ENCODE measurements around the gene AP1G2. TPM values are rescaled to one million over a fixed set of nuclear protein-coding genes. Genes with fewer than 3 reads are reported as not detected.
A peak's percentile ranks its signal among the peaks of the same experiment; 100 is the strongest.
"Not testable (repeated sequence)": the region's sequence is repeated elsewhere in the genome, so short reads cannot be mapped to it uniquely, and the experiment has no call there.

AP1G2 gene
- total and polyA plus RNA-seq, 2 of the 13 experiments (the other 11 are each of a cell fraction or from before 2014, with no cell fraction given): 96.9 to 611 TPM

DNA sequence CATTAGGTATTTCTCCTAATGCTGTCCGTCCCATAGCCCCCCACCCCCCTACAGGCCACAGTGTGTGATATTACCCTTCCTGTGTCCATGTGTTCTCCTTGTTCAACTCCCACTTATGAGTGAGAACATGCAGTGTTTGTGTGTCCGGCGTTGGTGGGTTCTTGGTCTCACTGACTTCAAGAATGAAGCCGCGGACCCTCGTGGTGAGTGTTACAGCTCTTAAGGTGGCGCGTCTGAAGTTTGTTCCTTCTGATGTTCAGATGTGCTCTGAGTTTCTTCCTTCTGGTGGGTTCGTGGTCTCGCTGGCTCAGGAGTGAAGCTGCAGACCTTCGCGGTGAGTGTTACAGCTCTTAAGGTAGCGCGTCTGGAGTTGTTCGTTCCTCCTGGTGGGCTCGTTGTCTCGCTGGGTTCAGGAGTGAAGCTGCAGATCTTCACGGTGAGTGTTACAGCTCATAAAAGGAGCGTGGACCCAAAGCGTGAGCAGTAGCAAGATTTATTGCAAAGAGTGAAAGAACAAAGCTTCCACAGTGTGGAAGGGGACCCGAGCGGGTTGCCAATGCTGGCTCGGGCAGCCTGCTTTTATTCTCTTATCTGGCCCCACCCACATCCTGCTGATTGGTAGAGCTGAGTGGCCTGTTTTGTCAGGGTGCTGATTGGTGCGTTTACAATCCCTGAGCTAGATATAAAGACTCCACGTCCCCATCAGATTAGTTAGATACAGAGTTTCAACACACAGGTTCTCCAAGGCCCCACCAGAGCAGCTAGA lies 16.4 kb upstream of the AP1G2 start (continued):
- TF ChIP-seq SOX13 (IDR thresholded peaks at IDR 0.05): peak; percentile 93
- TF ChIP-seq SOX13 (CRISPR knock-in tag; conservative IDR thresholded peaks at IDR 0.05 in 1 of 2, IDR thresholded peaks at IDR 0.05 in 1 of 2): peak; percentile 19 to 71; a peak in 2 of 4 replicates
- TF ChIP-seq HOXA3 (CRISPR knock-in tag; IDR thresholded peaks at IDR 0.05): peak; percentile 75; the same call in 1 of the 2 replicates
- TF ChIP-seq, protein P1, sequence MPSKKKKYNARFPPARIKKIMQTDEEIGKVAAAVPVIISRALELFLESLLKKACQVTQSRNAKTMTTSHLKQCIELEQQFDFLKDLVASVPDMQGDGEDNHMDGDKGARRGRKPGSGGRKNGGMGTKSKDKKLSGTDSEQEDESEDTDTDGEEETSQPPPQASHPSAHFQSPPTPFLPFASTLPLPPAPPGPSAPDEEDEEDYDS (CRISPR knock-in tag; IDR thresholded peaks at IDR 0.05): peak; percentile 82
- TF ChIP-seq SMYD3 (CRISPR knock-in tag; IDR thresholded peaks at IDR 0.05): peak; percentile 99
- TF ChIP-seq ZNF790 (CRISPR knock-in tag; IDR thresholded peaks at IDR 0.05; ENCODE audit: borderline replicate concordance): peak; percentile 94
- TF ChIP-seq, protein P2, sequence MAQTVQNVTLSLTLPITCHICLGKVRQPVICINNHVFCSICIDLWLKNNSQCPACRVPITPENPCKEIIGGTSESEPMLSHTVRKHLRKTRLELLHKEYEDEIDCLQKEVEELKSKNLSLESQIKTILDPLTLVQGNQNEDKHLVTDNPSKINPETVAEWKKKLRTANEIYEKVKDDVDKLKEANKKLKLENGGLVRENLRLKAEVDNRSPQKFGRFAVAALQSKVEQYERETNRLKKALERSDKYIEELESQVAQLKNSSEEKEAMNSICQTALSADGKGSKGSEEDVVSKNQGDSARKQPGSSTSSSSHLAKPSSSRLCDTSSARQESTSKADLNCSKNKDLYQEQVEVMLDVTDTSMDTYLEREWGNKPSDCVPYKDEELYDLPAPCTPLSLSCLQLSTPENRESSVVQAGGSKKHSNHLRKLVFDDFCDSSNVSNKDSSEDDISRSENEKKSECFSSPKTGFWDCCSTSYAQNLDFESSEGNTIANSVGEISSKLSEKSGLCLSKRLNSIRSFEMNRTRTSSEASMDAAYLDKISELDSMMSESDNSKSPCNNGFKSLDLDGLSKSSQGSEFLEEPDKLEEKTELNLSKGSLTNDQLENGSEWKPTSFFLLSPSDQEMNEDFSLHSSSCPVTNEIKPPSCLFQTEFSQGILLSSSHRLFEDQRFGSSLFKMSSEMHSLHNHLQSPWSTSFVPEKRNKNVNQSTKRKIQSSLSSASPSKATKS (CRISPR knock-in tag; IDR thresholded peaks at IDR 0.05): peak; percentile 91; the same call in 1 of the 2 replicates
- TF ChIP-seq MEF2D (CRISPR knock-in tag; IDR thresholded peaks at IDR 0.05): peak; percentile 83
- peak; percentile 95 for TF ChIP-seq ZSCAN9 (CRISPR knock-in tag; IDR thresholded peaks at IDR 0.05; ENCODE audit: borderline replicate concordance)
- TF ChIP-seq ZNF678 (CRISPR knock-in tag; IDR thresholded peaks at IDR 0.05): 0 out of 2 replicates have a peak, but pooled peaks have one; percentile 88
- TF ChIP-seq ZNF282 (IDR thresholded peaks at IDR 0.05; ENCODE audit: partially characterized antibody): peak; percentile 88
- peak; percentile 34; the same call in 1 of the 2 replicates for TF ChIP-seq RAD51 (IDR thresholded peaks at IDR 0.05; ENCODE audit: borderline replicate concordance)
- peak; percentile 94 for TF ChIP-seq ZNF572 (CRISPR knock-in tag; IDR thresholded peaks at IDR 0.05)
- peak; percentile 86 for TF ChIP-seq NRL (CRISPR knock-in tag; IDR thresholded peaks at IDR 0.05; ENCODE audit: borderline replicate concordance)
- TF ChIP-seq CREB1 (IDR thresholded peaks at IDR 0.05): peak; percentile 25
- not testable (repeated sequence) for TF ChIP-seq CREB1 (CRISPR knock-in tag; IDR thresholded peaks at IDR 0.05)
- TF ChIP-seq NR3C1 (CRISPR knock-in tag; IDR thresholded peaks at IDR 0.05): 0 out of 2 replicates have a peak, but pooled peaks have one; percentile 88
- TF ChIP-seq, protein P3, sequence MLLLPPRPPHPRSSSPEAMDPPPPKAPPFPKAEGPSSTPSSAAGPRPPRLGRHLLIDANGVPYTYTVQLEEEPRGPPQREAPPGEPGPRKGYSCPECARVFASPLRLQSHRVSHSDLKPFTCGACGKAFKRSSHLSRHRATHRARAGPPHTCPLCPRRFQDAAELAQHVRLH (CRISPR knock-in tag; IDR thresholded peaks at IDR 0.05; ENCODE audit: borderline replicate concordance, low read depth): peak; percentile 66; the same call in 1 of the 2 replicates
- 0 out of 2 replicates have a peak, but pooled peaks have one; percentile 22 for TF ChIP-seq ZFY (CRISPR knock-in tag; IDR thresholded peaks at IDR 0.05)
- TF ChIP-seq ZNF317 (CRISPR knock-in tag; IDR thresholded peaks at IDR 0.05): peak; percentile 83
- TF ChIP-seq SP5 (CRISPR knock-in tag; IDR thresholded peaks at IDR 0.05; ENCODE audit: borderline replicate concordance, low read depth): 0 out of 2 replicates have a peak, but pooled peaks have one; percentile 34
- TF ChIP-seq ATM (IDR thresholded peaks at IDR 0.05; ENCODE audit: borderline replicate concordance): peak; percentile 15; the same call in 1 of the 2 replicates
- peak; percentile 71; the same call in 1 of the 2 replicates for TF ChIP-seq ZNF367 (CRISPR knock-in tag; IDR thresholded peaks at IDR 0.05; ENCODE audit: borderline replicate concordance)
- TF ChIP-seq ZNF619 (CRISPR knock-in tag; IDR thresholded peaks at IDR 0.05): peak; percentile 95
- 0 out of 2 replicates have a peak, but pooled peaks have one; percentile 24 for TF ChIP-seq ZNF256 (CRISPR knock-in tag; conservative IDR thresholded peaks at IDR 0.05)
- TF ChIP-seq SP4 (CRISPR knock-in tag; IDR thresholded peaks at IDR 0.05): peak; percentile 92
- TF ChIP-seq SATB2 (CRISPR knock-in tag; IDR thresholded peaks at IDR 0.05): peak; percentile 77
- TF ChIP-seq, protein P4, sequence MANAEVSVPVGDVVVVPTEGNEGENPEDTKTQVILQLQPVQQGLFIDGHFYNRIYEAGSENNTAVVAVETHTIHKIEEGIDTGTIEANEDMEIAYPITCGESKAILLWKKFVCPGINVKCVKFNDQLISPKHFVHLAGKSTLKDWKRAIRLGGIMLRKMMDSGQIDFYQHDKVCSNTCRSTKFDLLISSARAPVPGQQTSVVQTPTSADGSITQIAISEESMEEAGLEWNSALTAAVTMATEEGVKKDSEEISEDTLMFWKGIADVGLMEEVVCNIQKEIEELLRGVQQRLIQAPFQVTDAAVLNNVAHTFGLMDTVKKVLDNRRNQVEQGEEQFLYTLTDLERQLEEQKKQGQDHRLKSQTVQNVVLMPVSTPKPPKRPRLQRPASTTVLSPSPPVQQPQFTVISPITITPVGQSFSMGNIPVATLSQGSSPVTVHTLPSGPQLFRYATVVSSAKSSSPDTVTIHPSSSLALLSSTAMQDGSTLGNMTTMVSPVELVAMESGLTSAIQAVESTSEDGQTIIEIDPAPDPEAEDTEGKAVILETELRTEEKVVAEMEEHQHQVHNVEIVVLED (CRISPR knock-in tag; IDR thresholded peaks at IDR 0.05; ENCODE audit: borderline replicate concordance): peak; percentile 58
